NOMO-1 (cell line): ENCODE data around the gene ACSF2.
"Not testable (repeated sequence)": the region's sequence is repeated elsewhere in the genome, so short reads cannot be mapped to it uniquely, and the experiment has no call there.

Experiments
- DNase-seq, 2 experiments: peaks; one replicate each; lab custom pipeline; 2025; ENCODE audit not compliant: unreplicated experiment in 2 of 2; lab: John Stamatoyannopoulos, UW

Gene ACSF2

GRCh38 chr17:50461550-50462132 lies 35.6 kb downstream of the ACSF2 start:
- no peak for DNase-seq

GRCh38 chr17:50462446-50462845 lies 36.4 kb downstream of the ACSF2 start:
- DNase-seq: no peak

- no peak for DNase-seq
Measured at GRCh38 chr17:50464121-50464520, 38.1 kb downstream of the ACSF2 start.

GRCh38 chr17:50464736-50465135 lies 38.7 kb downstream of the ACSF2 start:
- no peak for DNase-seq

- DNase-seq: no peak
Measured at GRCh38 chr17:50465171-50465570, 39.2 kb downstream of the ACSF2 start.

GRCh38 chr17:50465635-50466034 lies 39.6 kb downstream of the ACSF2 start:
- no peak for DNase-seq

- DNase-seq: no peak
Measured at GRCh38 chr17:50466371-50467113, 40.5 kb downstream of the ACSF2 start.

- no peak for DNase-seq
Measured at GRCh38 chr17:50467114-50467854, 41.3 kb downstream of the ACSF2 start.

GRCh38 chr17:50467855-50468303 lies 41.9 kb downstream of the ACSF2 start:
- DNase-seq: no peak

- no peak for DNase-seq
Measured at GRCh38 chr17:50468304-50469207, 42.5 kb downstream of the ACSF2 start, which contains the start of gene CHAD. Gene CHAD, minus strand, starts transcription at chr17:50468880. Its CDS starts 67 bp downstream, at chr17:50468813.

- no peak for DNase-seq
Measured at GRCh38 chr17:50469208-50469605, 43.2 kb downstream of the ACSF2 start.

GRCh38 chr17:50469671-50470305 lies 43.8 kb downstream of the ACSF2 start:
- no peak for DNase-seq

GRCh38 chr17:50470426-50470825 lies 44.4 kb downstream of the ACSF2 start:
- no peak for DNase-seq

GRCh38 chr17:50471009-50471905 lies 45.2 kb downstream of the ACSF2 start:
- no peak for DNase-seq

GRCh38 chr17:50472286-50472685 lies 46.3 kb downstream of the ACSF2 start:
- DNase-seq: no peak

- DNase-seq: not testable (repeated sequence)
Measured at GRCh38 chr17:50472761-50473161, 46.7 kb downstream of the ACSF2 start.

- no peak for DNase-seq
Measured at GRCh38 chr17:50473901-50474300, 47.9 kb downstream of the ACSF2 start.

GRCh38 chr17:50474523-50474922 lies 48.5 kb downstream of the ACSF2 start:
- DNase-seq: no peak

- no peak for DNase-seq
Measured at GRCh38 chr17:50475362-50475761, 49.3 kb downstream of the ACSF2 start.
